ENCODE measurements around the gene LLGL2.

Gene LLGL2

GRCh38 chr17:75535871-75536270 lies 10.4 kb downstream of the LLGL2 start:
- Histone ChIP-seq H2AK5ac (ENCODE audit: low read length) (no peak overlapping the region), H2BK120ac (ENCODE audit: low read depth, low read length) (no peak overlapping the region), H4K8ac (ENCODE audit: low read depth, low read length) (no peak overlapping the region), H3K4me3 (ENCODE audit: low read length) (no peak overlapping the region), H3K23ac (ENCODE audit: low read length) (no peak overlapping the region), H3K56ac (ENCODE audit: low read length) (no peak overlapping the region), H3K36me3 (ENCODE audit: control insufficient read depth, insufficient read depth, low read length) (no peaks in the 10 kb centered on the region), H3K4ac (ENCODE audit: low read depth, low read length) (no peak overlapping the region), H2BK15ac (replicated peaks; ENCODE audit: low read depth) (no peak overlapping the region), H3K9ac (ENCODE audit: low read length) (no peak overlapping the region), H3K27ac (ENCODE audit: low read depth, low read length) (no peak overlapping the region), H3K27me3 (ENCODE audit: insufficient read depth, low read length, poor library complexity) (no peaks in the 10 kb centered on the region), H3K79me2 (ENCODE audit: control insufficient read depth, insufficient read depth, low read length) (no peaks in the 10 kb centered on the region), H3K79me1 (ENCODE audit: low read length) (no peaks in the 10 kb centered on the region), H3K4me2 (ENCODE audit: low read length) (no peak overlapping the region), H4K5ac (ENCODE audit: low read length) (no peak overlapping the region), H3K4me1 (ENCODE audit: control insufficient read depth, low read depth, low read length) (no peaks in the 10 kb centered on the region), H2BK5ac (ENCODE audit: low read length) (no peak overlapping the region), H3K18ac (ENCODE audit: low read length) (no peak overlapping the region)
- no CpG with 5 or more reads among the region's 8 CpGs for whole genome bisulfite sequencing (ENCODE audit: extremely low coverage, insufficient coverage, low lambda C conversion rate)
- DNase-seq = no peak

- Histone ChIP-seq H3K79me1 (ENCODE audit: low read length) (no peaks in the 10 kb centered on the region), H2AK5ac (ENCODE audit: low read length) (no peak overlapping the region), H3K4ac (ENCODE audit: low read depth, low read length) (no peak overlapping the region), H2BK5ac (ENCODE audit: low read length) (no peak overlapping the region), H3K79me2 (ENCODE audit: control insufficient read depth, insufficient read depth, low read length) (no peaks in the 10 kb centered on the region), H3K4me2 (ENCODE audit: low read length) (no peak overlapping the region), H4K8ac (ENCODE audit: low read depth, low read length) (no peak overlapping the region), H2BK120ac (ENCODE audit: low read depth, low read length) (no peak overlapping the region), H3K27ac (ENCODE audit: low read depth, low read length) (no peak overlapping the region), H3K27me3 (ENCODE audit: insufficient read depth, low read length, poor library complexity) (no peaks in the 10 kb centered on the region), H3K23ac (ENCODE audit: low read length) (no peak overlapping the region), H3K4me3 (ENCODE audit: low read length) (no peak overlapping the region), H3K9ac (ENCODE audit: low read length) (no peak overlapping the region), H3K36me3 (ENCODE audit: control insufficient read depth, insufficient read depth, low read length) (no peaks in the 10 kb centered on the region), H3K56ac (ENCODE audit: low read length) (no peak overlapping the region), H3K4me1 (ENCODE audit: control insufficient read depth, low read depth, low read length) (no peaks in the 10 kb centered on the region), H3K18ac (ENCODE audit: low read length) (no peak overlapping the region), H4K5ac (ENCODE audit: low read length) (no peak overlapping the region), H2BK15ac (replicated peaks; ENCODE audit: low read depth) (no peak overlapping the region)
- no CpG with 5 or more reads among the region's 10 CpGs for WGBS (ENCODE audit: extremely low coverage, insufficient coverage, low lambda C conversion rate)
- no peak for DNase-seq
Measured at GRCh38 chr17:75536366-75536765, 10.9 kb downstream of the LLGL2 start.

GRCh38 chr17:75539967-75540729 lies 14.7 kb downstream of the LLGL2 start:
- no peak overlapping the region for H3K18ac ChIP-seq (ENCODE audit: low read length)
- H3K27me3 ChIP-seq (ENCODE audit: insufficient read depth, low read length, poor library complexity) = no peaks in the 10 kb centered on the region
- no peaks in the 10 kb centered on the region for H3K4me1 ChIP-seq (ENCODE audit: control insufficient read depth, low read depth, low read length)
- no peaks in the 10 kb centered on the region for H3K79me1 ChIP-seq (ENCODE audit: low read length)
- WGBS (ENCODE audit: extremely low coverage, insufficient coverage, low lambda C conversion rate) = no CpG with 5 or more reads among the region's 13 CpGs
- H3K4ac ChIP-seq (ENCODE audit: low read depth, low read length) = no peak overlapping the region
- no peak overlapping the region for H4K8ac ChIP-seq (ENCODE audit: low read depth, low read length)
- no peak overlapping the region for H3K4me3 ChIP-seq (ENCODE audit: low read length)
- H3K23ac ChIP-seq (ENCODE audit: low read length) = no peak overlapping the region
- H3K36me3 ChIP-seq (ENCODE audit: control insufficient read depth, insufficient read depth, low read length) = no peaks in the 10 kb centered on the region
- no peak overlapping the region for H3K4me2 ChIP-seq (ENCODE audit: low read length)
- no peaks in the 10 kb centered on the region for H3K79me2 ChIP-seq (ENCODE audit: control insufficient read depth, insufficient read depth, low read length)
- no peak overlapping the region for H4K5ac ChIP-seq (ENCODE audit: low read length)
- H2AK5ac ChIP-seq (ENCODE audit: low read length) = no peak overlapping the region
- DNase-seq = no peak
- no peak overlapping the region for H2BK5ac ChIP-seq (ENCODE audit: low read length)
- no peak overlapping the region for H3K9ac ChIP-seq (ENCODE audit: low read length)
- H2BK120ac ChIP-seq (ENCODE audit: low read depth, low read length) = no peak overlapping the region
- H3K56ac ChIP-seq (ENCODE audit: low read length) = no peak overlapping the region
- no peak overlapping the region for H3K27ac ChIP-seq (ENCODE audit: low read depth, low read length)
- no peak overlapping the region for H2BK15ac ChIP-seq (replicated peaks; ENCODE audit: low read depth)

- no peak overlapping the region for H3K9ac ChIP-seq (ENCODE audit: low read length)
- no peak overlapping the region for H2BK5ac ChIP-seq (ENCODE audit: low read length)
- H3K4ac ChIP-seq (ENCODE audit: low read depth, low read length) = no peak overlapping the region
- H4K8ac ChIP-seq (ENCODE audit: low read depth, low read length) = no peak overlapping the region
- H3K4me3 ChIP-seq (ENCODE audit: low read length) = no peak overlapping the region
- no peak overlapping the region for H3K18ac ChIP-seq (ENCODE audit: low read length)
- no peak overlapping the region for H4K5ac ChIP-seq (ENCODE audit: low read length)
- no peak overlapping the region for H2BK120ac ChIP-seq (ENCODE audit: low read depth, low read length)
- no peaks in the 10 kb centered on the region for H3K27me3 ChIP-seq (ENCODE audit: insufficient read depth, low read length, poor library complexity)
- no peak overlapping the region for H2AK5ac ChIP-seq (ENCODE audit: low read length)
- H3K27ac ChIP-seq (ENCODE audit: low read depth, low read length) = no peak overlapping the region
- H3K79me1 ChIP-seq (ENCODE audit: low read length) = no peaks in the 10 kb centered on the region
- H3K79me2 ChIP-seq (ENCODE audit: control insufficient read depth, insufficient read depth, low read length) = no peaks in the 10 kb centered on the region
- H3K23ac ChIP-seq (ENCODE audit: low read length) = no peak overlapping the region
- H3K56ac ChIP-seq (ENCODE audit: low read length) = no peak overlapping the region
- no CpG with 5 or more reads among the region's 4 CpGs for WGBS (ENCODE audit: extremely low coverage, insufficient coverage, low lambda C conversion rate)
- DNase-seq = no peak
- H3K36me3 ChIP-seq (ENCODE audit: control insufficient read depth, insufficient read depth, low read length) = no peaks in the 10 kb centered on the region
- no peak overlapping the region for H3K4me2 ChIP-seq (ENCODE audit: low read length)
- no peak overlapping the region for H2BK15ac ChIP-seq (replicated peaks; ENCODE audit: low read depth)
- no peaks in the 10 kb centered on the region for H3K4me1 ChIP-seq (ENCODE audit: control insufficient read depth, low read depth, low read length)
Measured at GRCh38 chr17:75540923-75541503, 15.5 kb downstream of the LLGL2 start.

GRCh38 chr17:75542229-75542628 lies 16.7 kb downstream of the LLGL2 start:
- Histone ChIP-seq H2AK5ac (ENCODE audit: low read length) (no peak overlapping the region), H2BK15ac (replicated peaks; ENCODE audit: low read depth) (no peak overlapping the region), H3K27ac (ENCODE audit: low read depth, low read length) (no peak overlapping the region), H3K4ac (ENCODE audit: low read depth, low read length) (no peak overlapping the region), H3K23ac (ENCODE audit: low read length) (no peak overlapping the region), H3K36me3 (ENCODE audit: control insufficient read depth, insufficient read depth, low read length) (no peaks in the 10 kb centered on the region), H2BK5ac (ENCODE audit: low read length) (no peak overlapping the region), H4K8ac (ENCODE audit: low read depth, low read length) (no peak overlapping the region), H3K4me3 (ENCODE audit: low read length) (no peak overlapping the region), H3K79me1 (ENCODE audit: low read length) (no peaks in the 10 kb centered on the region), H3K4me1 (ENCODE audit: control insufficient read depth, low read depth, low read length) (no peaks in the 10 kb centered on the region), H3K56ac (ENCODE audit: low read length) (no peak overlapping the region), H2BK120ac (ENCODE audit: low read depth, low read length) (no peak overlapping the region), H3K18ac (ENCODE audit: low read length) (no peak overlapping the region), H3K4me2 (ENCODE audit: low read length) (no peak overlapping the region), H3K27me3 (ENCODE audit: insufficient read depth, low read length, poor library complexity) (no peaks in the 10 kb centered on the region), H4K5ac (ENCODE audit: low read length) (no peak overlapping the region), H3K9ac (ENCODE audit: low read length) (no peak overlapping the region), H3K79me2 (ENCODE audit: control insufficient read depth, insufficient read depth, low read length) (no peaks in the 10 kb centered on the region)
- no peak for DNase-seq
- no CpG with 5 or more reads among the region's 8 CpGs for WGBS (ENCODE audit: extremely low coverage, insufficient coverage, low lambda C conversion rate)

Data from mesendoderm (in vitro differentiated cells).